Mesenchymal stem cell (in vitro differentiated cells and primary cell): ENCODE results near the gene ITIH5.

Experiments
- DNase-seq: peaks from one replicate; pipeline ENCODE4 v3.0.0-alpha.2; 2013
- H2AFZ ChIP-seq: one replicate; pipeline ENCODE4 v1.6.1; 2013; ENCODE audit warnings: low read depth, mild to moderate bottlenecking, control low read depth, inconsistent platforms, low read length, moderate library complexity
- H2AK5ac ChIP-seq: 2 replicates; pipeline ENCODE4 v1.6.1; 2013; ENCODE audit warnings: low read length, moderate library complexity, mild to moderate bottlenecking, inconsistent platforms; ENCODE audit not compliant: severe bottlenecking
- H2BK120ac ChIP-seq: one replicate; pipeline ENCODE4 v1.6.1; 2013; ENCODE audit warnings: low read depth, mild to moderate bottlenecking, inconsistent platforms, low read length, moderate library complexity
- H2BK12ac ChIP-seq, 2 experiments: one replicate each; pipeline ENCODE4 v1.6.1; 2013; ENCODE audit warnings: inconsistent platforms in 2 of 2, low read length in 2 of 2, mild to moderate bottlenecking in 2 of 2, moderate library complexity in 2 of 2, control low read depth in 1 of 2
- H2BK15ac ChIP-seq: one replicate; pipeline ENCODE4 v1.6.1; 2013; ENCODE audit warnings: mild to moderate bottlenecking, low read depth, inconsistent platforms; ENCODE audit not compliant: poor library complexity, severe bottlenecking
- H2BK5ac ChIP-seq: 2 replicates; pipeline ENCODE4 v1.6.1; 2013; ENCODE audit warnings: low read depth, mild to moderate bottlenecking, low read length, control low read depth, inconsistent platforms; ENCODE audit not compliant: poor library complexity, severe bottlenecking
- H3K14ac ChIP-seq, 2 experiments: one replicate each; pipeline ENCODE4 v1.6.1; 2013; ENCODE audit warnings: inconsistent platforms in 2 of 2, low read length in 2 of 2, control low read depth in 1 of 2, mild to moderate bottlenecking in 1 of 2, moderate library complexity in 1 of 2
- H3K18ac ChIP-seq, 2 experiments: one replicate each; pipeline ENCODE4 v1.6.1; 2013; ENCODE audit warnings: inconsistent platforms in 2 of 2, low read length in 2 of 2, control low read depth in 1 of 2, low read depth in 1 of 2, mild to moderate bottlenecking in 1 of 2
- H3K23ac ChIP-seq, 2 experiments: one replicate each; pipeline ENCODE4 v1.6.1; 2013; ENCODE audit warnings: inconsistent platforms in 2 of 2, low read length in 2 of 2, mild to moderate bottlenecking in 2 of 2, moderate library complexity in 2 of 2, control low read depth in 1 of 2
- H3K27ac ChIP-seq: 2 replicates; pipeline ENCODE4 v1.5.1; 2013; ENCODE audit warnings: mild to moderate bottlenecking, moderate library complexity, low read length, control low read depth, inconsistent platforms; ENCODE audit not compliant: poor library complexity, severe bottlenecking
- H3K27me3 ChIP-seq, 2 experiments: 2 replicates each; pipeline versions ENCODE4 v1.6.1 to v1.7.0; 2013; ENCODE audit warnings: low read length in 2 of 2, mild to moderate bottlenecking in 2 of 2, moderate library complexity in 2 of 2, control low read depth in 1 of 2, inconsistent platforms in 1 of 2; ENCODE audit not compliant: control insufficient read depth in 1 of 2, insufficient read depth in 1 of 2
- H3K36me3 ChIP-seq, 2 experiments: 2 replicates each; pipeline versions ENCODE4 v1.6.1 to v1.7.0; 2013; ENCODE audit warnings: low read length in 2 of 2, control low read depth in 1 of 2, inconsistent platforms in 1 of 2, low read depth in 1 of 2, mild to moderate bottlenecking in 1 of 2; ENCODE audit not compliant: insufficient read depth in 2 of 2, control insufficient read depth in 1 of 2
- H3K4ac ChIP-seq, 2 experiments: one replicate each; pipeline ENCODE4 v1.6.1; 2013; ENCODE audit warnings: inconsistent platforms in 2 of 2, low read length in 2 of 2, mild to moderate bottlenecking in 2 of 2, moderate library complexity in 2 of 2, control low read depth in 1 of 2, low read depth in 1 of 2
- H3K4me1 ChIP-seq: 2 replicates; pipeline ENCODE4 v1.6.1; 2013; ENCODE audit warnings: low read depth, low read length, control low read depth; ENCODE audit not compliant: control insufficient read depth, insufficient read depth
- H3K4me2 ChIP-seq: 2 replicates; pipeline ENCODE4 v1.6.1; 2013; ENCODE audit warnings: low read length, mild to moderate bottlenecking, inconsistent platforms; ENCODE audit not compliant: poor library complexity, severe bottlenecking
- H3K4me3 ChIP-seq, 2 experiments: 2 replicates each; pipeline versions ENCODE4 v1.5.1 to v1.7.0; 2013; ENCODE audit warnings: low read length in 2 of 2, mild to moderate bottlenecking in 2 of 2, control low read depth in 1 of 2, low read depth in 1 of 2; ENCODE audit not compliant: insufficient read depth in 1 of 2
- H3K79me1 ChIP-seq: replicated peaks from 2 replicates; pipeline ENCODE4 v1.6.1; 2013; ENCODE audit warnings: mild to moderate bottlenecking, control low read depth, low read length, inconsistent platforms; ENCODE audit not compliant: poor library complexity, severe bottlenecking
- H3K9ac ChIP-seq: 2 replicates; pipeline ENCODE4 v1.7.0; 2013; ENCODE audit warnings: mild to moderate bottlenecking, low read length, moderate library complexity
- H3K9me3 ChIP-seq: 2 replicates; pipeline ENCODE4 v1.7.0; 2013; ENCODE audit warnings: mild to moderate bottlenecking, low read length; ENCODE audit not compliant: control insufficient read depth
- H4K8ac ChIP-seq: one replicate; pipeline ENCODE4 v1.6.1; 2013; ENCODE audit warnings: inconsistent platforms, mild to moderate bottlenecking, low read length, moderate library complexity
- H4K91ac ChIP-seq: one replicate; pipeline ENCODE4 v1.6.1; 2013; ENCODE audit warnings: mild to moderate bottlenecking, low read length, inconsistent platforms
- WGBS: methylation state at CpG from one replicate; pipeline ENCODE4 v1.1.7; 2013; ENCODE audit warnings: mixed read lengths; 5-methylcytosine and 5-hydroxymethylcytosine counted together

The ITIH5 gene

DNA sequence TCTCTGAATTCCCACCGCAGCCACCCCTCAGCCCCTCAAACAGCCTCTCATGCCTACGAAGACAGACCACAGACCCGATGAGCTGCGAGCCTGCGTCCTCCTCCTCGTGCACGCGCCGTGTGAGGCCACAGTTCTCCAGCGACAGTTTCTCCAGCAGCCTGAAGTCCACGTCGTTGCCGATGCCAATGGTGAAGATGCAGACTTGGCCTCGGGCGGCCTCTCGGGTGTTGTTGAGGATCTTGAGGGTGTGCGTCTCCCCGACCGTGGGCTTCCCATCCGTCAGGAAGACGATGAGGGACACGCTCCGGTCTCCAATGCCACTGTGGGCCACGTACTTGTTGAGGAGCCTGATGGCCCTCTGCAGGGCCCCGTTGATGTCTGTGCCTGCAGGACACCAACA is 87.1 kb downstream of the ITIH5 start:
- Histone ChIP-seq H3K27me3 (peaks cover 0 to 22% of the 10 kb centered on the region in 2 experiments), H2BK15ac (no peak overlapping the region), H3K36me3 (no peaks in the 10 kb centered on the region), H3K79me1 (no peaks in the 10 kb centered on the region), H2AFZ (no peak overlapping the region), H3K18ac (no peak overlapping the region), H3K4me3 (no peak overlapping the region), H3K9me3 (no peaks in the 10 kb centered on the region), H2BK5ac (no peak overlapping the region), H3K27ac (no peak overlapping the region), H3K9ac (no peak overlapping the region), H3K14ac (no peak overlapping the region), H3K4ac (no peak overlapping the region), H2AK5ac (no peak overlapping the region), H2BK120ac (no peak overlapping the region), H4K91ac (no peak overlapping the region), H3K4me1 (peaks cover 2% of the 10 kb centered on the region), H2BK12ac (no peak overlapping the region), H3K23ac (no peak overlapping the region), H3K4me2 (no peak overlapping the region), H4K8ac (no peak overlapping the region)
- WGBS: 94% methylated on average over 25 of the region's 25 CpGs
- DNase-seq: no peak

DNA sequence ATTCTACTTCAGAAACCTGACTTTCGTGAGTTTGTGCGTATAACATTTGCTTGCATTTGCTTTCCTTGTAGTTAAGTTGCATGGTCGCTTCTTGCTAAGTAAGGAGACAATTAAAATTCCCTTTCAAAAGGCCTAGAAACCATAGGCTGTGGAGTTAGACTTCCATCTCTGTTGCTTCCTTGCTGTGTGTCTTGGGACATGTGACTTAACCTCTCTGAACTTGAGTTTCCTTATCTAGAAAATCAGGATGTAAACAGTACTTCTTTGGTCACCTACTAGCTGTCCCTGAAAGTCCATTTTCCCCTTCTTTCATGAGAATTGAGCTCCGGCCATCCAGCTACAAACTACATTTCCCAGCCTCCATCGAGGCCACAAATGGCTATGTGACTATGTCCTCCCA is 89.2 kb downstream of the ITIH5 start:
- no peak overlapping the region for H3K18ac ChIP-seq
- no peak overlapping the region for H2BK5ac ChIP-seq
- no peak overlapping the region for H4K8ac ChIP-seq
- no peak overlapping the region for H2AK5ac ChIP-seq
- no peak overlapping the region for H3K14ac ChIP-seq
- H2BK12ac ChIP-seq: no peak overlapping the region
- H3K27ac ChIP-seq: no peak overlapping the region
- H3K36me3 ChIP-seq: no peaks in the 10 kb centered on the region
- no peak overlapping the region for H3K4me2 ChIP-seq
- no peak overlapping the region for H3K23ac ChIP-seq
- H2BK15ac ChIP-seq: no peak overlapping the region
- 81% methylated on average over 5 of the region's 5 CpGs for WGBS
- no peak overlapping the region for H2AFZ ChIP-seq
- no peak overlapping the region for H3K4me3 ChIP-seq
- H3K27me3 ChIP-seq: peaks cover 0 to 18% of the 10 kb centered on the region in 2 experiments
- H3K4ac ChIP-seq: no peak overlapping the region
- no peaks in the 10 kb centered on the region for H3K9me3 ChIP-seq
- H3K79me1 ChIP-seq: no peaks in the 10 kb centered on the region
- peaks cover 2% of the 10 kb centered on the region for H3K4me1 ChIP-seq
- no peak for DNase-seq
- H4K91ac ChIP-seq: no peak overlapping the region
- H3K9ac ChIP-seq: no peak overlapping the region
- H2BK120ac ChIP-seq: no peak overlapping the region

DNA sequence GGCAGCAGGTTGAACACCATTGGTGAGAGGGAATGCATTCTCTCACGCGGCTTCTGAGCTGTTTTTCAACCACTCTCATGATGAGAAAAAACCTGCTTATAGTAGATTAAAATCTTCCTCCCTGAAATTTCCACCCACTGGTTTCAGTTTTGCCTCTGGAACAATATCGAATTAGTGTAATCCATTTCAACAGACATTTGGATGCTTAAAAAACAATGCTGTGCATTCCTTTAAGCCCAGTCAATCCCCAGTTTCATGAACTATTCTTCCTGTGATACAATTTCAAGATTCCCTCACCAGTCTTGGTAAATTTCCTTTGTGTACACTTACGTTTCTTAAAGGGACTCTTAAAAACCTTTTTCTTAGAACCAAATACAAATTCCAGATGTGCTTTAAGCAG is 89.6 kb downstream of the ITIH5 start:
- 87% methylated on average over 4 of the region's 4 CpGs for WGBS
- Histone ChIP-seq H2BK5ac (no peak overlapping the region), H3K27ac (no peak overlapping the region), H4K91ac (no peak overlapping the region), H2BK120ac (no peak overlapping the region), H3K4ac (no peak overlapping the region), H2AFZ (no peak overlapping the region), H3K23ac (no peak overlapping the region), H2BK15ac (no peak overlapping the region), H3K18ac (no peak overlapping the region), H2BK12ac (no peak overlapping the region), H3K4me2 (no peak overlapping the region), H3K9ac (no peak overlapping the region), H3K79me1 (no peaks in the 10 kb centered on the region), H3K27me3 (peaks cover 0 to 18% of the 10 kb centered on the region in 2 experiments), H3K14ac (no peak overlapping the region), H4K8ac (no peak overlapping the region), H3K9me3 (no peaks in the 10 kb centered on the region), H2AK5ac (no peak overlapping the region), H3K4me1 (peaks cover 2% of the 10 kb centered on the region), H3K4me3 (no peak overlapping the region), H3K36me3 (no peaks in the 10 kb centered on the region)
- DNase-seq: no peak

DNA sequence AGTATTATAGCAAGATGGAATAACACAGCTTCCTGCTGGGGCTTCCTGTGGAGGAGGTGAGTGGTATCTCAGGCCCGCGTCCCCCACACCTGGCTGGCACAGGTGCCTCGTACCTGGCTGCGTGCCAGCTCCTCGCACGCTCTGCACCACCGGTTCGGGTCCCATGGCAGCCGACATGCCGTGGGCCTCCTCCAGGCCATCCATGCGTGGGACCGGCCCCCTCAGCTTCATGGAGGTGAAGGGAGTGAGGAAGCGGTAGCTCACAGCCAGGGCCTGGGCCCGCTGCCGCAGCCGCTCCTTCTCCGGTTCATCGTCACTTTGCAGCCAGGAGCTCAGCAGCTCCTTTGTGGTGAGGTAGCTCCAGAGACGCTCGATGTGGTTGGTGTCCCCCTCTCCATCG is 90.4 kb downstream of the ITIH5 start:
- H2AK5ac ChIP-seq: no peak overlapping the region
- no peak overlapping the region for H4K91ac ChIP-seq
- no peaks in the 10 kb centered on the region for H3K79me1 ChIP-seq
- H3K27me3 ChIP-seq: peaks cover 0 to 21% of the 10 kb centered on the region in 2 experiments
- 90% methylated on average over 21 of the region's 21 CpGs for WGBS
- H3K18ac ChIP-seq: no peak overlapping the region
- H2BK120ac ChIP-seq: no peak overlapping the region
- H3K14ac ChIP-seq: no peak overlapping the region
- H3K27ac ChIP-seq: no peak overlapping the region
- no peak overlapping the region for H3K4me2 ChIP-seq
- H3K9me3 ChIP-seq: no peaks in the 10 kb centered on the region
- no peak overlapping the region for H3K4ac ChIP-seq
- H3K9ac ChIP-seq: no peak overlapping the region
- DNase-seq: no peak
- no peak overlapping the region for H2AFZ ChIP-seq
- no peaks in the 10 kb centered on the region for H3K36me3 ChIP-seq
- peaks cover 2% of the 10 kb centered on the region for H3K4me1 ChIP-seq
- H3K23ac ChIP-seq: no peak overlapping the region
- H2BK15ac ChIP-seq: no peak overlapping the region
- no peak overlapping the region for H4K8ac ChIP-seq
- H2BK12ac ChIP-seq: no peak overlapping the region
- no peak overlapping the region for H2BK5ac ChIP-seq
- H3K4me3 ChIP-seq: no peak overlapping the region
